Heart right ventricle (tissue), 16 donors: ENCODE measurements around the gene CTXN3. TPM values are rescaled to one million over a fixed set of nuclear protein-coding genes. Genes with fewer than 3 reads are reported as not detected.

ENCODE experiments used
- ATAC-seq, 8 donors: fragments of 200-7000 bp; cut with Tn5 transposase; one replicate each; pipeline ENCODE4 v1.9.1; 2020; ENCODE audit warnings: mild to moderate bottlenecking in 8 of 8, moderate library complexity in 8 of 8, moderate number of reproducible peaks in 1 of 8
- DNase-seq, 2 donors: peaks; one replicate each; pipeline ENCODE4 v3.0.0-alpha.2; 2020
- H3K27ac ChIP-seq, 10 donors: fragments of 200-600 bp; sonication (generic) in 2 of 10; one replicate each; pipeline versions ENCODE4 v1.5.0 to v1.8.0; 2020 to 2022; ENCODE audit warnings: mild to moderate bottlenecking in 3 of 10
- H3K27me3 ChIP-seq, 7 donors: fragments of 200-600 bp; one replicate each; pipeline ENCODE4 v1.8.0; 2021 to 2022; ENCODE audit warnings: mild to moderate bottlenecking in 2 of 7
- H3K36me3 ChIP-seq, 9 donors: fragments of 200-600 bp; sonication (generic) in 1 of 9; one replicate each; pipeline versions ENCODE4 v1.5.0 to v1.8.0; 2020 to 2022; ENCODE audit warnings: mild to moderate bottlenecking in 2 of 9
- H3K4me1 ChIP-seq, 9 donors: fragments of 200-600 bp; sonication (generic) in 1 of 9; one replicate each; pipeline versions ENCODE4 v1.5.0 to v1.8.0; 2020 to 2022; ENCODE audit warnings: mild to moderate bottlenecking in 4 of 9
- H3K4me3 ChIP-seq, 10 donors: fragments of 200-600 bp; sonication (generic) in 2 of 10; one replicate each; pipeline versions ENCODE4 v1.5.0 to v1.8.0; 2020 to 2022; ENCODE audit warnings: mild to moderate bottlenecking in 7 of 10, moderate library complexity in 2 of 10
- H3K9me3 ChIP-seq, 11 donors: fragments of 200-600 bp in 10 of 11; sonication (generic) in 2 of 11; one replicate each; pipeline versions ENCODE4 v1.5.0 to v1.8.0; 2013 to 2022; ENCODE audit warnings: mild to moderate bottlenecking in 2 of 11, control low read depth in 1 of 11, moderate library complexity in 1 of 11
- WGBS, 2 donors: extraction: QIAGEN DNeasy Blood & Tissue Kit; methylation state at CpG; one replicate each; pipeline ENCODE4 v1.1.7; 2013; ENCODE audit warnings: inconsistent platforms in 1 of 2; 5-methylcytosine and 5-hydroxymethylcytosine counted together
- intact Hi-C, 10 donors: fragments of 100-400 bp; cut with DNase I; formaldehyde crosslinking; loops; one replicate each; pipeline versions ENCODE4 v1.11.1 to v1.14.2; 2022
- polyA plus RNA-seq, 2 donors: library from polyadenylated mRNA; stranded (reverse); fragments of 200-250 nt; gene quantifications; one replicate each; pipeline ENCODE4 v1.2.3, GENCODE V29; 2013
- total RNA-seq, 10 donors: library from RNA; stranded (reverse); fragmentation: NEBNext Ultra II Directional in 3 of 10; extraction: Animal tissue kit (Norgen Biotek cat#: 25700) in 3 of 10; gene quantifications; one replicate each; pipeline versions ENCODE4 v1.2.1 to v1.2.4, GENCODE V29; 2021 to 2023
- TF ChIP-seq, protein P1 (sequence below), 9 donors: fragments of 200-600 bp; sonication (generic) in 2 of 9; IDR thresholded peaks; one replicate each; pipeline versions ENCODE4 v1.5.0 to v1.8.0; 2021 to 2022; ENCODE audit warnings: antibody characterized with exemption in 9 of 9, mild to moderate bottlenecking in 5 of 9, moderate library complexity in 1 of 9
- donor health status: Arrhythmogenic right ventricular cardiomyopathy.
- donor health status: ischemic (EF 13 %, LVEDD 7.1; RV severe dilation, severe dysfunction).
- donor health status: healthy with polysubstance abuse.
- donor health status: DM: no; HTN: yes; CAD: no.
- donor health status: DM: no; HTN: no; CAD: no.
- donor health status: ischemic (EF 25% LVEDD 6.9; RV normal size, moderate dysfunction).
- donor health status: ischemic (EF 25% LVEDD 5.7; RV mildly dilated, moderate dysfunction).
- donor health status: healthy.
- donor health status: DM: yes; HTN: yes; CAD: no.
- donor health status: Ischemic cardiomyopathy.
- donor health status: ischemic (EF 35%, LVEDD 5.7; RV mildly dilated, moderate dysfunction).
- donor health status: nonischemic (EF 11% LVEDD 7.7; RV severe dilation, severe dysfunction).
- donor health status: DM: yes; HTN: yes; CAD: no.
- donor health status: PGD.
- donor health status: ischemic (EF 29% LVEDD 5.4; RV normal size, mild dysfunction).
- donor health status: nonischemic (EF 23%, LVEDD 6.1; RV moderate dilation, normal function).

CTXN3 gene
- total and polyA plus RNA-seq, 12 donors: not detected

- TF ChIP-seq, protein P1, sequence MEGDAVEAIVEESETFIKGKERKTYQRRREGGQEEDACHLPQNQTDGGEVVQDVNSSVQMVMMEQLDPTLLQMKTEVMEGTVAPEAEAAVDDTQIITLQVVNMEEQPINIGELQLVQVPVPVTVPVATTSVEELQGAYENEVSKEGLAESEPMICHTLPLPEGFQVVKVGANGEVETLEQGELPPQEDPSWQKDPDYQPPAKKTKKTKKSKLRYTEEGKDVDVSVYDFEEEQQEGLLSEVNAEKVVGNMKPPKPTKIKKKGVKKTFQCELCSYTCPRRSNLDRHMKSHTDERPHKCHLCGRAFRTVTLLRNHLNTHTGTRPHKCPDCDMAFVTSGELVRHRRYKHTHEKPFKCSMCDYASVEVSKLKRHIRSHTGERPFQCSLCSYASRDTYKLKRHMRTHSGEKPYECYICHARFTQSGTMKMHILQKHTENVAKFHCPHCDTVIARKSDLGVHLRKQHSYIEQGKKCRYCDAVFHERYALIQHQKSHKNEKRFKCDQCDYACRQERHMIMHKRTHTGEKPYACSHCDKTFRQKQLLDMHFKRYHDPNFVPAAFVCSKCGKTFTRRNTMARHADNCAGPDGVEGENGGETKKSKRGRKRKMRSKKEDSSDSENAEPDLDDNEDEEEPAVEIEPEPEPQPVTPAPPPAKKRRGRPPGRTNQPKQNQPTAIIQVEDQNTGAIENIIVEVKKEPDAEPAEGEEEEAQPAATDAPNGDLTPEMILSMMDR (IDR thresholded peaks at IDR 0.05): no peak
- Histone ChIP-seq H3K4me3 (no peak overlapping the region), H3K27ac (no peak overlapping the region), H3K36me3 (no peaks in the 10 kb centered on the region), H3K27me3 (no peaks in the 10 kb centered on the region), H3K9me3 (no peaks in the 10 kb centered on the region), H3K4me1 (no peaks in the 10 kb centered on the region)
- DNase-seq (no peak), ATAC-seq (no peak)
- intact Hi-C loops: no loop called here
- WGBS, 2 donors: 33 to 37% methylated on average over 2 of the region's 2 CpGs
Measured at GRCh38 chr5:127609011-127609410, 39.9 kb upstream of the CTXN3 start.

DNA sequence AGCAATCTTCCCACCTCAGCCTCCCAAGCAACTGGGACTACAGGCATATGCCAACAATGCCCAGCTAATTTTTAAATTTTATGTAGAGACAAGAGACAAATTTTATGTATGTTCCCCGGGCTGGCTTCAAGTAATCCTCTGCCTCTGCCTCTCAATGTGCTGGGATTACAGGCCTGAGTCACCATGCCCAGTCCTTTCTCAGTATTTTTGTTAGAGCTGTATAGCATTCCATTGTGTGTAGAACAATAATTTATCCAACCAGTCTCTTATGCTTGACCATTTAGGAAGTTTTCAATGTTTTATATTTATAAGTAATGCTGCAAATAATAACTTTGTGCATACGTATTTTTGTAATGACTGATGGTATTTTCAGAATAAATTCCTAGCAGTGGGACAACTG is 38.9 kb upstream of the CTXN3 start:
- DNase-seq: no peak
- 94 to 98% methylated on average over 2 of the region's 2 CpGs for WGBS, 2 donors
- Histone ChIP-seq H3K9me3 (no peaks in the 10 kb centered on the region), H3K4me3 (no peak overlapping the region), H3K27ac (no peak overlapping the region), H3K36me3 (no peaks in the 10 kb centered on the region), H3K27me3 (no peaks in the 10 kb centered on the region), H3K4me1 (no peaks in the 10 kb centered on the region)
- TF ChIP-seq, protein P1 (IDR thresholded peaks at IDR 0.05): no peak
- intact Hi-C loops: no loop called here
- no peak for ATAC-seq

GRCh38 chr5:127612441-127613141 is 36.3 kb upstream of the CTXN3 start:
- intact Hi-C loops: no loop called here
- Histone ChIP-seq H3K4me1 (no peaks in the 10 kb centered on the region), H3K9me3 (no peaks in the 10 kb centered on the region), H3K27ac (no peak overlapping the region), H3K27me3 (no peaks in the 10 kb centered on the region), H3K36me3 (no peaks in the 10 kb centered on the region), H3K4me3 (no peak overlapping the region)
- no peak for ATAC-seq
- TF ChIP-seq, protein P1 (IDR thresholded peaks at IDR 0.05): no peak
- DNase-seq: no peak
- 97% methylated on average over 4 of the region's 4 CpGs for WGBS, 2 donors

DNA sequence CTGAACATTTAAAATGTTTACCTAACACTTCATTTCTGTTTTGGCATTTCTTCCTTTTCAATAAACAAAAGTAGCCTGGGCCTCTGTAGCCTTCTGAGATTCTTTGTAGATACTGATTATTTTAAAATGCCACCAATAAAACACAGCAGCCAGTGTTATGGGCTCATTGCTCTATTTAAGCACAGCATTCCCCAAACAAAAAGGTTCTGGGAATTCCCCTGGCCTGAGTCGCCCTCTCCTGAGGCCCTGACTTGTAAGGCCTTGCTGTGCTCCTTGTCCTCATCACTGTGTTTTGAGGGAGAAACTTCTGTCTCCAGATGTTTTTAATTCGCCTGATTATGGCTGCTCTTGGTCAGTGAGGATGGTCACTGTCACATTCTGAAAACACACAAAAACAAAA is 33.0 kb upstream of the CTXN3 start:
- no peak overlapping the region for H3K27ac ChIP-seq
- H3K36me3 ChIP-seq: no peaks in the 10 kb centered on the region
- TF ChIP-seq, protein P1 (IDR thresholded peaks at IDR 0.05): no peak
- no peak for DNase-seq
- no peaks in the 10 kb centered on the region for H3K4me1 ChIP-seq
- no peak for ATAC-seq
- WGBS, 2 donors: 72 to 84% methylated on average over 2 of the region's 2 CpGs
- intact Hi-C loops: no loop called here
- no peak overlapping the region for H3K4me3 ChIP-seq
- peaks cover 0 to 7% (median 0%) of the 10 kb centered on the region in 11 donors for H3K9me3 ChIP-seq
- no peaks in the 10 kb centered on the region for H3K27me3 ChIP-seq
